NCI-H748 (cell line): Measurements from ENCODE around the gene PRDM15.
A peak's percentile ranks its signal among the peaks of the same experiment; 100 is the strongest.

Experiments
- DNase-seq: peaks from one replicate; lab custom pipeline; 2025; ENCODE audit not compliant: unreplicated experiment; lab: John Stamatoyannopoulos, UW

PRDM15 gene

DNA sequence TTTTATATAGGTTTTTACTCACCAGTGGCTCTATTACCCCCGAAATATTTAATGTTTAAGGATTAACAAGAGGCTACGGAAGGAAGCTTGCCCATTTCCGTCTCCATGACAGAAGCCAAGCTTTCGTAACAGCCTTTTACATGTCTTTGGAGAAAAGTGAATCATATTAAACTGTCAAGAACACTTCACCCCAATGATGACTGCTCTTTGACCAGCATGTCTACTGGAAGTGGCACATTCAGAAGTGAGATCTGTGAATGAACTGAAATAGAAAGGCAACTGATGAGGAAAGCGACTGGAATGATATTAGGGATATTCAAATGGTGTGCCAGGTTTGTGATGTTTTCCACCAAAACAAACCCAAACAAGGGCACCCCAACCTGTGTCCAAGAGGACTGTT lies 8.5 kb upstream of the PRDM15 start:
- no peak for DNase-seq

DNA sequence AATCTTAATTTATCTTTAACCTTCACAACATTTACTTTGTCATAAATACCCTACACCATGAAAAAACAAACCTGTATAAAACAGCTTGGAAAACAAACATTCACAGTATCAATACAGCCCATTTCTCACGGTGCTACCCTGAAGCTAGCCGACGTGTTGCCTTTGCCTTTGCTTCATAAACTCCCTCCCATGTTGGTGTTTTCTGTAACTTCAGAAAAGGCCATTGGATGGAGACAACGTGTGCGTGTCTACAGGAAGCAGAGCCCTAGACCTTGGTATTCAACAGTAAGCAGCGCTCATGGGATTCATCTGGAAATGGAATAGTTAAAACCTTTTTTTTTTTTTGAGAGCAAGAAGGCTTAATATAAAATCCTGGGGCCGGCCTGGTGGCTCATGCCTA lies 7.2 kb upstream of the PRDM15 start:
- no peak for DNase-seq

DNA sequence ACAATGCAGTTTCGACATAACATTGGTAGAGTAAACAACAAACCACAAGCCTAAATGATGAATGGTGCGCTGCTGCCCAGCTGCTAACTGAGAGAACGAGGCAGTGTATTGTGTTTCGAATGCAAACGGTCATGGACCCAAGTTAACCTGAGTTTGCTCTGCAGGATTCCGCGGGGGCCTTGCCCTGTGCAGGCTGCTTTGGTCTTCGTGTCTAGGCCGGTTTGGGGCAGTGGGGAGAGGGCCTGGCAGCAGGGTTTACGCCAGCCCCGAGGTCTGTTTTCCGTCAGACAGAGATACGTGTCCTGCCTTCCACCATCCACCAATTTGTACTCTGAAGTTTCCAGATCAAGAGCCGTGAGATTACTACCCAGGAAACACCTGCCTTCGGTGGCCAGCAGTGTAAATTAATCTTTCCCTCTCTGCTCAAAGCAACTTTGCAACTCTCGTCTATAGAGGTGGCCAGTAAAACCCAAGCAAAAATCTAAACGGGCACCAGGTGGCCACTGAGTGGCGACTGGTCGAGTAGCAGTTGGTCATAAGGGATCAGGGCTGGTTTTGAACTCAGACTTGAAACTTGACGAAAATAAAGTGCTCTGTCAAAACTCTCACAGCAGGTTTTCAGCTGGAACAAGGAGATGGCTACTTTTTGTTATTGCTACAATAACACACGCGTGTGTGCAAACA lies 6.3 kb upstream of the PRDM15 start:
- no peak for DNase-seq

DNA sequence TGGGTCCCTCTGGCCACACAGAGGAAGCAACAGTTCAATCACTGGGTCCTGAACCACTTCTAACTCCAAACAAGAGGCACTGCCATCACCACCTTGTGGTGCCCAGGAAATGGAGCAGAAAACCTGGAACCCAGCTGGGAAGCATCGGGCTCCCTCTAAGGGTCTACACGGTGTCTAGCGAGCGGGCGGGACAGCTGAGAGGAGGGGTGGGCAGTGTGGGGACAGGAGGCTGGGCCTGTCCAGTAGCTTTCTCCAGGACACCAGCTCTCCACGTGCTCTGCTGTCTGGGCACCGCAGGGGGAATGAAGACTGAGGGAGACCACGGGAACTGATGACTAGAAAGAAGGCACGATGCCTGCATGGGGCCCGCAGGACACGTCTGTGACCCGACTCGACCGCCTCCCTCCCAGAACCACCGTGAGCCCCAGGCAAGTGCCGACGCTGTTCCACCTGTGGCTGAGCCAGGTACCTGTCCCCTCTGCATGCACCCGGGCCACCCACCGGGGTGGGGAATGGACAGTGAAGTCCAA lies 5.4 kb upstream of the PRDM15 start:
- no peak for DNase-seq

DNA sequence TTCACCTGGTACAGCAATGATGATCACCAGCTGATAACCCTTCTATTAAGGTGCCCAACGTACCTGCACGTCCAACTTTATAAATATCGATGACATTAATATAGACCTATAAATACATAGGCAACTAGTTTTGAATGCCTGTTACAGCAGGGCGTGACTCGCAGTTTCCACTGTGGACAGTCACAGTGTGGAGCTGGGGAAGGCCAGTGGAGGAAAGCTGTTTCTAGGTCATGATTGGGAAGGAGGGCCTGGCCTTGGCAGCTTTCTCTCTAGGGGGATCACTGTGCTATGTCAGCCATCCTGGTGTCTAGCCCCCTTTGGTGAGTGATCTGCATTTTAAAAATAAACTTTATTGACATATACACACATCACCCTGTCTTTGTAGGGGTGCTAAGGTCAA lies 4.4 kb upstream of the PRDM15 start:
- DNase-seq = no peak

DNA sequence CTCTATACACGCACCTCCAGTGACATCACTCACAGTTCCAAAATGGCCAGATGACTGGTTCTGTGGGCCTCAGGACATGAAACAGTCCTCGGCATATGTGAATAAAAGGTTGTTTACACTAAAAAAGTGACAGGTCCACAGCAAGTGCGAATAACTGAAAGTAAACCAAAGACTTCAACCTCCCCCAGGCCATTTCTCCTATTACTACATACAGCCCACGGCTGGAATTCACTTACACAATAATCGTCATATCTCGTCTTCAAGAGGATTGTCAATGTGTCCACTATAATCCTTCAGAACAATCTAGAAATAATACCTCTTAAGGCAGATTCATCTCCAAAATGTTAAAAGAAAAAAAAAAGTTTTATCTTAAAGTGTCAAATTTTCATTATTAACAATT lies 1.9 kb upstream of the PRDM15 start:
- DNase-seq = no peak

DNA sequence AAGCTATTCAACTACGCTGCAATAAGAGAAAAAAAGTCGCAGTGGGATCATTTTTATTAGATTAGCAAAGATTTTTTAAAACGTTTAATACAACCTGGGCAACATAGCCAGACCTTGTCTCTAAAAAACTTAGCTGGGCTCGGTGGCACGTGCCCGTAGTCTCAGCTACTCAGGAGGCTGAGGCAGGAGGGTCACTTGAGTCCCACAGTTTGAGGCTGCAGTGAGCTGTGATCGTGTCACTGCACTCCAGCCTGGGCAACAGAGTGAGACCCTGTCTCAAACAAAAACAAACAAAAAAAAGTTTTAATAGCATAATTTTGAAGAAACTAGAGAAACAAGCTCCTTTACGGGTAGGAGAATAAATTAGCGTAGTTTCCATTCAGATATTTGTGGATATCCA lies 1.0 kb upstream of the PRDM15 start:
- DNase-seq = no peak

DNA sequence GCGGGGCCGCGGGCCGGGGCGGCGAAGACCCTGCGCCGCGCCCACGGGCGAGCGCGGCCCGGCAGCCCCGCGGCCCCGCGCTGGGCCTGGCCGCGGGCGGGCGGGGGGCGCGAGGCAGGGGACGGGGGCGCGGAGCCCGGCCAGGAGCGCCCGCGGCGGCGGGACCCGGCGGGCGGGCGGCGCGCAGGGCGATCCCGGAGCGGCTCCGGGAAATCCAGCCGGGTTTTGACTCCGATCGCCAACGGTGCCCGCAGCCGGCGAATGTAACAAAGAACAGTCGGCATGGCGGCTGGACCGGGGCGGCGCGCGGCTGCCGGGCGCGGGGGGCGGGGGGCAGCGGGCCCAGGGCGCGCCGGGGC lies 334 bp downstream of the PRDM15 start:
- DNase-seq = peak; percentile 72

DNA sequence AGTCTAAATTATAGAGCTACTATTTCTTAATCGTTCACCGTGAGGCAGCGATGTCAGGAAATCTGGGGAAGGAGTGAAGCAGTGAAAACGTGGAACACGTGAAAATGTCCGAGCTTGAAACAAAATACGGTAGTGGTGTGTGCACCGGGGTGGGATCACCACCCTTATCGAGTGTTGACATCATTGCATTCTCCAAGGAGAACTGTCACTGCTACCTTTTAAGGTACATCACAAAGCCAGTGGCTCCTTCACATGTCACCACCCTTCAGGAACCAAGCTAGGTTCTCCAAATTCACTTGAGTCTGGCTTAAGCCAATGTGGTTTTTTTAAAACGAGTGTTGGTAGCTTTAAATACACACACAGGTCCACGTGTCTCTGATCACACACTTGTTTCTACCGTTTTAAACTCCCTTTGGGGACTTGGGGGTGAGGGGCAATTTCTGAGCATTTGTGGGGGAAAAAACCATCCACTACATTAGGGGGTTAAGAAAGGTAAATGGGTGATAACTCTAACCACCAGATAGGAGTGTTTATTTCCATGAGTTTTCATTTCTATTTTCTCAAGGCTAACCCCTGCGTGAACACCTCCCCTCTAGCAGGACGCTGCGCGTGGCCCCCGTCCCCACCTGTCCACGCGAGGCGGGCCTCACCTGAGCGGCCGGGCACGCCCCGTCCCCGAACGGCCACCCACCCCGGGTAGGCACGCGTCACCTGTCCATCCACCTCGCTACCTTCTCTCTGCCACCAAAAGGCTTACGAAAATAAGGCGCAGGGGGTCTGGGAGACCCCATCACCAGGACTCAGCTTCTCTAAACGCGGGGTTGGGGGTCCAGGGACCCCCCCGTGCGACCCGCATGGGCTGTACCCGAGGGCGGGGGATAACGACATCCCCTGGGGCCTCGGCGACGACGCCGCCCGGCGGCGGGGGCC lies 978 bp downstream of the PRDM15 start:
- peak; percentile 44 for DNase-seq

DNA sequence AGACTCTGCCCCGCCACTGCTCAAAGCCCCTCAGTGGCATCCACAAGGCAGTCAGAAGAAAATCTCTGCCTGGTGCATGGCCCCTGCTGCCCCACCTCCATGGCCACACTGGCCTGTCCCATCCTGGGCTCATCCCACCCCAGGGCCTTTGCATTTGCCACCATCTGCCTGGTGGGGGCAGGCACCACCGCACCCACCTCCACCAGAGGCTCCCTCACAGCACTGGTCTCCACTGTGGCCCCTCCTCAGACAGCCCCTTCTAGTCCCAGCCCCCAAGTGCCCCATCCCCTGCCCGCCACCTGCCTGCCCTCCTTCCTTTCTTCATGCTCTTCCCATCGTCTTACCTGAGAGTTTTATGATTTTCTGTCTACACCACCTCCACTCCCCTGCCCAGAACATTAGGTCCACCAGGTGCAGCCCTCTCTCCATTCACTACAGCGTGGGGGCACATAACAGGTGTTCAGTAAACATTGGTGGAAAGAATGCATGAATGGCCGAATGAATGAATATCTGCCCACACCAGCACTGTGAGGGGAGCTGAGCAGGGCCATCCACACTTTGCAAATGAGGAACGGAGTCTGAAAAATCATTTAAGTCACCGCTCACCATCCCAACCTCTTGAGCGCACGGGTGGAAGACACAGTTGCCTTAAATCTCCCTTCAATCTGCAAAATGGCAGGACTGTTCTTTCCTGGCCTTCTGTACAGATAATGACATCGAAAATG lies 2.1 kb downstream of the PRDM15 start:
- DNase-seq = no peak

DNA sequence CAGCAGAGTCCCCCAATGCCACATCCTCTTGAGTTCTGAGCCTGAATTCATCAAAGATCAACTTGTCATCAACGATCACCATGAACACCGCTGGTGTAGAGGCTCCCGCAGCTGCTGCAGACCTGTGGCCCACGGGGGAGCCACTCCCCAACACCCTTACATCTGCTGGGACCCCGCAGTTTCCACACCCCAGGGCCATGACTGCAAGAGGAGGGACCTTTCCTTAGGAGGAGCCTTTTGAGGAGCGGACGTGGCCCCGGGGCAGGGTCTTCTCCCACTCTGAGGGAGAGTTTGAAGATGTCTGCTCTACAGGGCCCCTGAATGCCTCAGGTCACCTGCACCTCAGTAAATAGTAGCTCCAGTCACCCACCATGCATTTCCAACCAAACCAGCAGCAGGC lies 2.7 kb downstream of the PRDM15 start:
- no peak for DNase-seq

DNA sequence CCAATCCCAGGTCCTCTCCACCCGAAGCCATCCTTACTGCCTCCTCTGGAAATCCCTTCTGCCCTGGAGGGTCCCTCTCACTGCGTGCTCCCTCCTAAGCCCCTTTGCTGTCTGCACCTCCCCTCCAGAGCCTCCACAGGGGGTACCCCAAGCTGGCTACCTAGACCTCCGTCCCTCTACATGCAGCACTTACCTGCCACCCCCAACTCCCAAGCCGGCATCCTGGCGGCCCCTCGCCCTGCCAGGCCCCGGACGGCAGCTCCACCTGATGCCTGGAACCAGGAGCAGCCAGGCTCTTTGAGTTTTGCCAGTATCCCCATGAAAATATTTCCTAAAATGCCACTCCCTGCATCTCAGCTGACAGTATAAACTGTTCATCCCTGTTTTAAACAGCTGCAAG lies 4.1 kb downstream of the PRDM15 start:
- DNase-seq = no peak

DNA sequence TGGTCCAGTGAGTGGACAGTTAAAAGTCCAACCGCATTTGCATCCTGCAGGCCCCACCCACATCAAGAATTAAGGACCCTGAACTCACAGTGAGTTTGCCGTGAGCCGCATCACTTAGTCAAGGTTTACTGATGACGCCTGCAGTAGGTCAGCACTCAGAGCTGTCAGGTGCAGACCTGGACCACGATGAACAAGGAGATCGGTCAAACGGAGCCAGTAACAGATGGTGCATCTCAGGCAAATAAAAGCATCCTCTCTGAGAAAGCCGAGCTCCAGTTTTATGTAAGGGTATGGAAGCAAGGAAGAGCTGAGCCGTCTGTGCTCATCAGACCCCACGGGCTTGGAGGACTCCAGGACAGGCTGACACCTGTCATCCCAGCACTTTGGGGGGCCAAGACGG lies 4.5 kb downstream of the PRDM15 start:
- DNase-seq = no peak

DNA sequence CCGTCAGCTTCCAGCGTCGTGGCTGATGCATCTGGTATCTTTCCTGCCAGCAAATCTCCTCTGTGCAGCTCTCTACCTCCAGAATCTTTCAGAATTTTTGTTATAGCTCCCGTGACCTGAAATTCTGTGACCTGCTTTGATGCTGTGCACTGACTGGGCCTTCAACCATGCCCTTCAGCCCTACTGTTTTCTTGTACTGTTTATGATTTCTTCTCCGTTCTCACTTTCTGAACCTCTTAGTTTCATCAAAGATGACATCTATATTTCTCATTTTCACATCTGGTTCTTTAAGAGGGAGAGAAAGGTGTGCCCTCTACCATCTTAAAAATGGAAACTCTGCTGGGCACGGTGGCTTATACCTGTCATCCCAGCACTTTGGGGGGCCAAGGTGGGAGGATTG lies 5.7 kb downstream of the PRDM15 start:
- no peak for DNase-seq

DNA sequence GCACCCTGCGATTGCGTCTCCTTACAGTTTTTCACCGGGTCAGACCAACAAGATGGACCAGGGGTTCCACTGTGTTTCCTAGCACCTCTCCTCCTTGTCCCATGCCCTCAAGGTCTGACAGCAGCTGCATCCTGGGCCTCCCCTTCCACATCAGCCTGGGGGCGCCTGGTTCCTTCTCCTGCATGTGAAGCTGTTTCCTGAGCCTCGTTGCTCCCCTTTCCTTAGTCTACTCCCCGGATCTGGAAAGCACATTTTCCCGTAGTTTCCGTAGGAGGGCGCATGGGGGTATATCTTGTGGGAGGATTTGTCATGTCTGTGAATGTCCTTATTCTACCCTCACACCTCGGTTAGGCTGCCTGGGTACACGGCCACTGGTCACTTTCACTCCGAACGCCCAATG lies 6.1 kb downstream of the PRDM15 start:
- DNase-seq = no peak

DNA sequence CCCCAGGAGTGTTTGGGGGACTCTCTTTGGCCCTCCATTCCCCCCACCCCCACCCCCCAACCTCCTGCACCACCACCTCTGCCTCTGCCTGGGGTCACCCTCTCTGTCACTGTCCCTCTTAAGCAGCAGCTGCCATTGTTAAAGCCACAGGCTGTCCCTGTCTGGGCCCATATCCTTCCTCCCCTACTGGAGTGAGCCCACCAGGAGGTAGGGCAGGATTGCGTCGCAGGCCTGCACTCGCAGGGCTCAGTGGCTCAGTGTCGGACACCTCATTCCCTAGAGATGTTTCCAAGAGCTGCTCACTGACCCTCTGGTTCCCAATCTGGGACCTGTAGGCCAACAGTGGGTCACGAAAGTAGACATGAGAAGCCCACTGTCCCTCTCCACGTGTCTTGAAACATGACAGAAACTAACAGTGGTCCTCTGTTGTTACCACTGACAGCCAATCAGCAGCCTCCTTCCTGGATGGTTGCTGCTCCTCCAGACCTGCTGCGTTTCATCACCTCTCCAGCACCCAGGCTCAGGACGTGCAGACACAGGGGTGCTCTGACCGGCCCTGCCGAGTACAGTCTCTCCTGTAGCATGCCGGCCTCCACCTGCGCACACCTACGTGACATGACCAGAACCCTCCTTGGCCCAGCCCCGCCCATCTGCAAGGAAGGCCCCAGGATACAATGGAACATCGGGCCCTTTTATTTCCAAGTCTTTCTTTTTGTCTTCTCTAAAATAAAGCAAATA lies 7.7 kb downstream of the PRDM15 start:
- DNase-seq = no peak

DNA sequence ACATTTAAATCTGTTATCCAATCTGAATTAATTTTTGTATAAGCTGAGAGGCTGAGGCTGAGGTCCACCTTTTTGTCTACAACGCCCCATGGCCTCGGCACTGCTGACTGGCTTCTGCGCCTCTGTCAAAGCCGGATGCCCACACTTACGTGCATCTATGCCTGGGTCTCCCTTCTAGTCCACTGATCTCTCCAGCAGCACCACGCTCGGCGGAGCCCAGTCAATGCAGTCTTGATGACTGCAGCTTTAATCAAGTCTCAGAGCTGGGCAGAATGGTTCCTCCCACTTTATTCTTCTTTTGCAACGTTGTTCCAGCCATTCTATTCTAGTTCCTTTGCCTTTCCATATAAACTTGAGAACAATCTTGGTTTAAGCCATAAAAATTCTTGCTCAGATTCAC lies 9.4 kb downstream of the PRDM15 start:
- no peak for DNase-seq

DNA sequence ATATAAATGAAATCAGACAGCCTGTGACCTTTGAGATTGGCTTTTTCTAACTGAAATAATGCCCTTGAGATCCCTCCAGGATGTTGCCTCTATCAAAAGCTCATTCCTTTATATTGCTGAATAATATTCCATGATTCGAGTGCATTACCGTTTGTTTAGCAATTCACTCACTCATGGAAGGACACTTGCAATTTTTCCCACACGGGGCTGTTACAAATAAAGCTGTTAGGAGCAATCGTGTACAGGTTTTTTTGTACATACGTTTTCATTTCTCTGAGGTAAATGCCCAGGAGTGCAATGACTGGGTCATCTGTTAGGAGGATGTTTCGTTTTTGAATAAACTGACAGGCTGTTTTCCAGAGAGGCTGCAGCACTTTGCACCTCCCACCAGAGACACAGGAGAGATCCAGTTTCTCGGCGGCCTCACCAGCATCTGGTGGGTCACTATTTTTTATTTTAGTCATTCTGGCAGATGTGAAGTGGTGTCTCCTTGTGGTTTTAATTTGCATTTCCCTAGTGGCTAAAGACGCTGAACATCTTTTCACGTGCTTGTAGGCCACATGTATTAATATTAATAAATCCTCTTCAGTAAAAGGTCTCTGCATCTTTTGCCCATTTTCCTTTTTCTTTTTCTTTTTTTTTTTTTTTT lies 11.0 kb downstream of the PRDM15 start:
- DNase-seq = no peak

DNA sequence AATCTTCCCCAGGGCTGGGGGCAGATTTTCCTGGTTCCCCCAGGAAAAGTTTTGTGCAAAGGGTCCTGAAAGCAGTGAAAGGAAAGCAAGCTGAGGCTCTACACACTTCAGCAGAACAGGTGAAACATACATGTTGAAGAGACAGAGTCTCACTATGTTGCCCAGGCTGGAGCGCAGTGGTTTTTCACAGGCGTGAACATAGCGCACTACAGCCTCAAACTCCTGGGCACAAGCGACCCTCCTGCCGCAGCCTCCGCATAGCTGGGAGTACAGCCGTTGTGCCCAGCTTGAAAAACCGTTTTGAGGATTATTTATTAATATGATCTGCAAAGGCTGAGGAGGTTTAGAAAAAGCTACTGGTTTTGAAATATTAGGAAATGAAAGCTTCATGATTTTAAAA lies 11.8 kb downstream of the PRDM15 start:
- DNase-seq = no peak

DNA sequence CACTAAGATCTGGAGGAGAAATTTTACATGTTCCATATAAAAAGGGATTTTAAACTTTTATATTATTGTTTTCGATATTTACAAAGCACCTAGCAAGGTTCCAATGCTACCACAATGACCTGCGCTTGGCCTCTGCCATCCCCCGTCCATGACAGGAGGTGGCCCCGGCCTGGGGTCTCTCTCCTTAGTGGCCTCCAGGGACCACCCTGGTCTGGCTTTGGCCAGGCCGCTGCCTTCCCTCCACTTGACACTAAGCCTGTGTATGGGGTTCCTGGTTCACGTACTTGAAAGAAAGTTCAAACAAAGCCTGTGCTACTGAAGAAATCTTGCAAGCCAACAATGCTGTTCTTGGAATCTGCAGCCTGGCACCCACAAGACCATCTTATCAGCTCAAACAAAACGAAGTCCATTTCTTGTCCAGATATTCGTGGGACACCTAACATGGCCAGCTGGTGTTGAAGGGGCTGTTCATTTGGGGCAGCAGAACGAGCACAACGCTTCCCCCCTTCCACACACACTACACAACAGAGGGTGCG lies 12.8 kb downstream of the PRDM15 start:
- DNase-seq = no peak
